Effector CD8-positive, alpha-beta T cell (primary cell): Measurements from ENCODE around the gene IFRD2.
"Not testable (repeated sequence)": the region's sequence is repeated elsewhere in the genome, so short reads cannot be mapped to it uniquely, and the experiment has no call there.

ENCODE experiments used
- DNase-seq: peaks from one replicate; lab custom pipeline; 2025; lab: John Stamatoyannopoulos, UW

Gene IFRD2

GRCh38 chr3:50286322-50287227 is 5.7 kb downstream of the IFRD2 start:
- DNase-seq = no peak

GRCh38 chr3:50284121-50284520 is 8.1 kb downstream of the IFRD2 start:
- DNase-seq = not testable (repeated sequence)

DNA sequence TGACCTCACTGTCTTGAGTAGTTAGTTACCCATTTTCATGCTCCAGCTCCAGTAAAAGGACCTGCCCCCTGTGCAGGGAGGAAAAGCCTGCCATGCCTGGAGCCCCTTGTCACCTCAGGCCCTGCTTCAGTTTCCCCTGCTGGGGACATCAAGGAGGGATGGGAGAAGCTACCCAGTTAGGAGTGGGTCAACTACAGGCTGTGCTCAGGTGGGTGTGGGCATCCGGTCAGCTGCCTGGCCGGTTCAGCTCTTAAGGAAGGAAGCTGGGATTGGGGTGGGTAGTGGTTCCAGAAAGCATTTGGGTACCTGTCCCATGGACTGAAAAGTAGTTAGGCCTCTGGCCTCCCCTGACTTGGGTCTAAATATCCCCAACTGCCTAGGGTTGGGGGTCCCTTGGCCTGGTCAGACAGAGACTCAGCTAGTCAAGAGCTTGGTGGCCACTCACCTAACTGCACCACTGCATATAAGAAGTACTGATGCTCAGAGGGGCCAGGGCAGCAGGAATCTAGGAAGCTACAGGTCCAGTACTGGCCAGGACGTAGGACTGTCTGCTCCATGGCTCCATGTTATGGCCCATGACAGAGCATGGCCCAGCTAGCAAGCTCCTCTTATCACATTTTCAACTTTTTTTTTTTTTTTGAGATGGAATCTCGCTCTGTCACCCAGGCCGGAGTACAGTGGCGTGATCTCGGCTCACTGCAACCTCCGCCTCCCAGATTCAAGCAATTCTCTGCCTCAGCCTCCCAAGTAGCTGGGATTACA is 12.8 kb downstream of the IFRD2 start:
- DNase-seq = no peak

DNA sequence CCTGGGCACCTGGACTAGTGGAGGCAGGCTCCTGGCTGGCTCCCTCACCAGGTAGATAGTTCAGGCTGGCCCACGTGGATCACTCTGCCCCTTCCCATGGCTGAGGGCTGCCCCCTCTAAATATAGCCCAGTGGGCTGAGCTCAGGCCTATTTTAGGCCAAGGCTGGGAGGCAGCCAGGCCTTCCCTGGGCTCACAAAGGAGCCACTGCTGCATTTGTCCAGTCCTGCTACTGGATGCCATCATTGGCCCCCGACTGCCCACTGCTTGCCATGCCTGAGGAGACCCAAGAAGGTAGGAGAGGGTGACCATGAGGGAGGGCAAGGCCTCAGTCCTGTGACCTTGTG is 13.4 kb downstream of the IFRD2 start, which contains the start of gene LSMEM2:
LSMEM2 (plus strand) TSS at position 208 of the 345 bp plus-strand sequence; CDS start at position 235, 27 bp downstream.
- no peak for DNase-seq

GRCh38 chr3:50278123-50278879 is 13.9 kb downstream of the IFRD2 start:
- no peak for DNase-seq

DNA sequence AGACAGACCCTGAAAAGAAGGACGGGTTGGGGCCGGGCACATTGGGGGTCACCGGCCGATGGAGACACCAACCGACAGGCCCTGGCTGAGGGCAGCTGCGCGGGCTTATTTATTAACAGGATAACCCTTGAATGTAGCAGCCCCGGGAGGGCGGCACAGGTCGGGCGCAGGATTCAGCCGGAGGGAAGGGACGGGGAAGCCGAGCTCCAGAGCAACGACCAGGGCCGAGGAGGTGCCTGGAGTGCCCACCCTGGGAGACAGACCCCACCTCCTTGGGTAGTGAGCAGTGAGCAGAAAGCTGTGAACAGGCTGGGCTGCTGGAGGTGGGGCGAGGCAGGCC is 15.5 kb downstream of the IFRD2 start:
- no peak for DNase-seq

DNA sequence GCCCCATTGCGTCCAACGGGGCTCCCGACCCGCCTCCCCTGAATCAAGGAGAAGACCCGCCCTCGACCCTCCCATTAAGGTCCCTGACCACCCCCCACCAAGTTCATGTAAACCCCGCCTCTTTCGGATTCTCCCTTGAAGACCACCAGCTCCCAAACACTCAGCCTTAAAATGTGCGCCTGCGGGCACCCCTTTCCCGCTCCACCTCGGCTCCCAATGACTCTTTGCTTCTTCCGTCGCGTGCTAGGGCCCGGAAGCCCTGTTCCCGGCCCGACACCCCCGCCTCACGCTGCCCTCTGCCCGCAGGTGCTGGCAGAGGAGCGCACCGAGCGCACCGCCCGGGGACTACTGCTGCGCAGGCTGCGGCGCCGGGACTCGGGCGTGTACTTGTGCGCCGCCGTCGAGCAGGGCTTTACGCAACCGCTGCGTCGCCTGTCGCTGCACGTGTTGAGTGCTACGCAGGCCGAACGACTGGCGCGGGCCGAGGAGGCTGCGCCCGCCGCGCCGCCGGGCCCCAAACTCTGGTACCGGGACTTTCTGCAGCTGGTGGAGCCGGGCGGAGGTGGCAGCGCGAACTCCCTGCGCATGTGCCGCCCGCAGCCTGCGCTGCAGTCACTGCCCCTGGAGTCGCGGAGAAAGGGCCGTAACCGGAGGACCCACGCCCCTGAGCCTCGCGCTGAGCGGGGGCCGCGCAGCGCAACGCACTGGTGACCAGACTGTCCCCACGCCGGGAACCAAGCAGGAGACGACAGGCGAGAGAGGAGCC is 16.1 kb downstream of the IFRD2 start:
- DNase-seq = no peak

- no peak for DNase-seq
These were observed 16.9 kb downstream of the IFRD2 start for GRCh38 chr3:50275141-50275995.

DNA sequence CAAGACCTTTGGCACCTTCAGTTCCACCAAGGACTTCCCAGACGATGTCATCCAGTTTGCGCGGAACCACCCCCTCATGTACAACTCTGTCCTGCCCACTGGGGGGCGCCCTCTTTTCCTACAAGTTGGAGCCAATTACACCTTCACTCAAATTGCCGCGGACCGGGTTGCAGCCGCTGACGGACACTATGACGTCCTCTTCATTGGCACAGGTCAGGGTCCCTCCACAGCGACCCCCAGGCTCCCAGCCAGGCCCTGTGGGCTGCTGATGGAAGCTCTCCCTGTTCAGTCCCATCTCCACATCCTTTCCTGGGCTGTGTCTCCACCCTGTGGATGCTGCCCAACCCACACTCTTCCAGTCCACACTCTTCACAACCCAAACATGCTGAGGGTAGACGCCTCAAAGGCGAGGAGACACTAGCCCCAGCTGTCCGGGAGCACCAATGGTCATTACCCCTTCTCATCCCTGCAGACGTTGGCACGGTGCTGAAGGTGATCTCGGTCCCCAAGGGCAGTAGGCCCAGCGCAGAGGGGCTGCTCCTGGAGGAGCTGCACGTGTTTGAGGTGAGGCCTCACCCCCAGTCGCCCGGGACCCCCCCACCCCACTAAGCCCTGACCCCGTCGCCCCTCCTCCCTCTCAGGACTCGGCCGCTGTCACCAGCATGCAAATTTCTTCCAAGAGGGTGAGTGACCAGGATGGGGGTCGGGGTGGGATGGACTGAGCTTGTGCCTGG is 17.7 kb downstream of the IFRD2 start:
- peak; percentile 43 for DNase-seq

DNA sequence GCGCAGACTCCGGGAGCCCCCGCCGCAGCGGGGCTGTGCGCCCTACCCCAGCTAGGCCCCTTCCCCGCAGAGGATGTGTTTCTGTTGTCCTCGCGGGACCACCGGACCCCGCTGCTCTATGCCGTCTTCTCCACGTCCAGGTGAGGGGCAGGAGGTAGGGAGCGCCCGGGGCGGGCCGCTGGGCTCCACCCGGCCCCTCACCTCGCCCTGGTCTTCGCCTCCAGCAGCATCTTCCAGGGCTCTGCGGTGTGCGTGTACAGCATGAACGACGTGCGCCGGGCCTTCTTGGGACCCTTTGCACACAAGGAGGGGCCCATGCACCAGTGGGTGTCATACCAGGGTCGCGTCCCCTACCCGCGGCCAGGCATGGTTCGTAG is 18.6 kb downstream of the IFRD2 start:
- no peak for DNase-seq

DNA sequence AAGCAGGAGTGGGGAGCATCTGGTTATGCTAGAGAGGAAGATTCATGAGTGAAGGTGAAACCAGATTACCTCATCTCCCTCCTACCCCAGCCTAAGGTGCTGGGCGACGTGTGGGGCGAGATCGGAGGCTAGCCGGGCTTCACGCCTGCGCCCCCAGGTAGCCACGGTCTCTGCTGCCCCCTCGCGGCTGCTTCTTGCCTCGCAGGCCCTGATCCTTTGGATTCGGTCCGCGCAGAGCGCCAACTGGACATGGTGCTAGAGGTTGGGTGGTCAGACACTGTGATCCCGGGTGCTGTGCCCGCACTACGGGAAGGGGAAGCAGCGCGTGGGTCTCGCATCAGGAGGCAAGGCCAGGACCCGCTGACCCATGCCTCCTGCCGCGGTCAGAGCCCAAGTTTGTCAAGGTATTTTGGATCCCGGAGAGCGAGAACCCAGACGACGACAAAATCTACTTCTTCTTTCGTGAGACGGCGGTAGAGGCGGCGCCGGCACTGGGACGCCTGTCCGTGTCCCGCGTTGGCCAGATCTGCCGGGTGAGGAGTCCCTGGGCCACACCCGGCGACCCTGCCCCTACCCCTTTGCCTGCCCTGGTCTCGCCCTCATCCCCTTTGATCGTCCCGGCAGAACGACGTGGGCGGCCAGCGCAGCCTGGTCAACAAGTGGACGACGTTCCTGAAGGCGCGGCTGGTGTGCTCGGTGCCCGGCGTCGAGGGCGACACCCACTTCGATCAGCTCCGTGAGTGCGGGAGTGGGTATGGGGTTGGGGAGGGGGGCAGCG is 19.1 kb downstream of the IFRD2 start:
- peak; percentile 81 for DNase-seq

GRCh38 chr3:50272538-50272910 is 19.7 kb downstream of the IFRD2 start:
- DNase-seq = not testable (repeated sequence)

GRCh38 chr3:50271314-50271936 is 20.8 kb downstream of the IFRD2 start:
- DNase-seq = no peak

GRCh38 chr3:50270422-50271224 is 21.6 kb downstream of the IFRD2 start:
- DNase-seq = no peak

- no peak for DNase-seq
These were observed 22.2 kb downstream of the IFRD2 start for GRCh38 chr3:50269977-50270413.

DNA sequence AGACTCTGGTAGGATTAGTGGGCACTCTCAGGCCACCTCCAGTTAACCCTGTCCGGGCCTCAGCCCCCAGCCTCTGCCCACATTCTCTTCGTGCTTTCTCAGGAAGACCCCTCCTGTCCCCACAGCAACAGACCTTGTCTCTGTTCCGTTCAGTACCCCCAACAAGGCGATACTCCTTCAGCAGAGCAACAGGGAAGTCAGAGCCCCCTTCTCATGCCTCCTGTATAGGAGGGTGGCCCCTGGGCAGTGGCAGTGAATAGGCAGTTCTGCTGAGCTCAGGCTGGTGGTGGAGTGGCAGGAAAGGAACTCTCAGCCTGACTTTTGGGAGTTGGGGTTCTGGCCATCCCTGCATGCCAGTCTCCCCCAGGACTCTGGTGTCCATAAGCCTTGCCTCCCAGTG is 22.8 kb downstream of the IFRD2 start:
- DNase-seq = no peak

GRCh38 chr3:50268703-50269451 is 23.4 kb downstream of the IFRD2 start, which contains the start of gene SEMA3B:
Gene SEMA3B, plus strand, starts transcription at chr3:50269147. Its CDS starts 94 bp downstream, at chr3:50269241.
- no peak for DNase-seq
